ENCODE results near the gene ADCY7. TPM values are rescaled to one million over a fixed set of nuclear protein-coding genes. Genes with fewer than 3 reads are reported as not detected.
A peak's percentile ranks its signal among the peaks of the same experiment; 100 is the strongest.

Gene ADCY7
- total RNA-seq, 1 donor from 2014 or later, result 31.0 TPM

- DNase-seq, result no peak
Measured at GRCh38 chr16:50248845-50249244, 17.5 kb upstream of the ADCY7 start.

GRCh38 chr16:50251375-50252081 is 14.8 kb upstream of the ADCY7 start:
- no peak for DNase-seq

- no peak for DNase-seq
Measured at GRCh38 chr16:50252082-50252611, 14.2 kb upstream of the ADCY7 start.

- no peak for DNase-seq
Measured at GRCh38 chr16:50252874-50253513, 13.4 kb upstream of the ADCY7 start.

- no peak for DNase-seq
Measured at GRCh38 chr16:50253514-50253910, 12.8 kb upstream of the ADCY7 start.

- DNase-seq, result no peak
Measured at GRCh38 chr16:50254072-50254471, 12.3 kb upstream of the ADCY7 start.

- DNase-seq, result no peak
Measured at GRCh38 chr16:50255538-50255937, 10.8 kb upstream of the ADCY7 start.

GRCh38 chr16:50256604-50257003 is 9.7 kb upstream of the ADCY7 start:
- DNase-seq, result no peak

GRCh38 chr16:50257876-50258275 is 8.5 kb upstream of the ADCY7 start:
- no peak for DNase-seq

- DNase-seq, result peak; percentile 92
Measured at GRCh38 chr16:50259334-50260205, 6.8 kb upstream of the ADCY7 start.

GRCh38 chr16:50260206-50261159 is 5.9 kb upstream of the ADCY7 start:
- no peak for DNase-seq

GRCh38 chr16:50261160-50261706 is 5.1 kb upstream of the ADCY7 start:
- DNase-seq, result no peak

- DNase-seq, result no peak
Measured at GRCh38 chr16:50261707-50262235, 4.6 kb upstream of the ADCY7 start.

GRCh38 chr16:50263060-50263909 is 3.1 kb upstream of the ADCY7 start:
- no peak for DNase-seq

- no peak for DNase-seq
Measured at GRCh38 chr16:50263940-50264929, 2.1 kb upstream of the ADCY7 start.

- no peak for DNase-seq
Measured at GRCh38 chr16:50265260-50265659, 1.1 kb upstream of the ADCY7 start.

GRCh38 chr16:50265716-50266336 is 525 bp upstream of the ADCY7 start:
- DNase-seq, result no peak

- DNase-seq, result no peak
Measured at GRCh38 chr16:50267151-50267631, 840 bp downstream of the ADCY7 start.
